Stimulated activated CD4-positive, alpha-beta T cell treated with anti-CD3 and anti-CD28 coated beads, Interleukin-1b, Interleukin-23, amount 100 ng/mL, for 24 hours (primary cell): Measurements from ENCODE around the gene RIF1.

Source experiments
- DNase-seq, 4 experiments: peaks; one replicate each; pipeline ENCODE4 v3.0.0-alpha.2; 2020; ENCODE audit warnings: low read depth in 4 of 4, low spot score in 1 of 4

The RIF1 gene

DNA sequence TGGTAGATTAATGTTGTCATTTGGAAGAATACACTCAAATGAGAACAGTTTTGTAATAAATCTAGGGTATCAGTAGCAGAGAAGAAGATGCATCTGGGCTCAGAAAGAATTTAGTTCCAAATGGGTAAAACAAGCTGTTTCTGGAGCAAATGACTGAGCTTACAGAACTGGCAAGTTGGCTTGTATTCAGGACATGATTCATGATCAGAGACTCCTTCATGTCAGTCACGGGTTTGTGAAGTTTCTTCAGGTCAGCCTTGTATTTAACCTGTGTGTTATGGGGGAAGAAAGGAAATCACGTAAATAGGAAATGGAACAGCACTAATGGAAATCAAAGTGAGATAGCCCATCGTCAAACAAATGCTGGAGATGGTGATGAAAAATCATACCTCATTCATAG is 109.1 kb downstream of the RIF1 start:
- DNase-seq = no peak

DNA sequence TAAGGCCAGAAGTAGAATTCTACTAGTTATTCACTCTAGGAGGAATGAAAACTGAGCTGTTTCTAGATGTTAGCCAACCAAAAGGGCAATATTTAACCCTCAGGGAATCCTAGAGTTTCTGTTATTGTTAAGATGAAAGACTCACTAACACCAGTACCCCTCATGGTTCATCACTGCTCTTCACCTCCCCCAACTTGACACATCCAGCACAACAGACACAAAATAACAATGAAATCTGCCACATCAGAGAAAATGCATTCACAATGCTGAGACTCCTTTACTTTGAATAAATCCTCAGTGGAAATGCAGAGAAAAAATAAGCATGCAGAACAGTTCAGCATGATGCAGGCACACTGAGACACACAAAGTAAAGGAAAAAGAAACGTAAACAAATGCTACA is 111.3 kb downstream of the RIF1 start:
- no peak for DNase-seq

DNA sequence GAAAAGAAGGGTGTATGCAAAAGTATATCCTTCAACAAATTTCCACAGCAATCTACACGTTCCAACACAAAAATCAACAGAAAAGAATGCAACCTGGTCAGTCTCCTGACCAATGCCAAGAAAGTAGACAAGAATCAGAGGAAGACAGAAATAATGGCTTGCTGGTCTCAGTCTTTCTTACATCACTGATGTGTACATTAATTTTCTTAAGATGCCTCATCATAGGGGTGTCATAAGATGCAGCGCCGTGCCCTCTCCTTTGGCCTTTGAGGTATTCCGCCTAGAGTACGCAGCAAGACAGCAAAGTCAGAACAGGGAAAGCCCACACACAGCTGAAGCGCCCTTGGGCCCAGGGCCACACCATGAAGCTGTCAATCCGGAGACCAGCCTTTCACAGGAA is 112.9 kb downstream of the RIF1 start:
- DNase-seq = no peak

DNA sequence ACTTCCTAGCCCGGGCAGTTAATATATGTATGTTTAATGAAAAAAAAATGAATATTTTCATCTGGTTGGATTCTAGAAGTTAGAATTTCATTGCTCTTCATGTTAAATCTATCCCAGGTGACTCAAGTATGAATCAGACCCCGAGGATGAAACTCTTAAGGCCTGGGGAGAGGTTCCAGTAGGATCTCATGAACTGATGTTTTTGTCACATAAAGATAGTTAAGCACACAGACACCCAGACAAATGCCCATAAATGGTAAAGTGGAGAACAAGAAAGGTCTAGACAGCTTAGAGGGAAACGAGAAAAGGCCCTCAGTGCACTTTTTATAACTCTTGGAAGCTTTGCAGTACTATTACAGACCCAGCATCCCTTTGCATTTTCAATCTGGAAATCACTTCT is 114.1 kb downstream of the RIF1 start:
- DNase-seq = no peak

DNA sequence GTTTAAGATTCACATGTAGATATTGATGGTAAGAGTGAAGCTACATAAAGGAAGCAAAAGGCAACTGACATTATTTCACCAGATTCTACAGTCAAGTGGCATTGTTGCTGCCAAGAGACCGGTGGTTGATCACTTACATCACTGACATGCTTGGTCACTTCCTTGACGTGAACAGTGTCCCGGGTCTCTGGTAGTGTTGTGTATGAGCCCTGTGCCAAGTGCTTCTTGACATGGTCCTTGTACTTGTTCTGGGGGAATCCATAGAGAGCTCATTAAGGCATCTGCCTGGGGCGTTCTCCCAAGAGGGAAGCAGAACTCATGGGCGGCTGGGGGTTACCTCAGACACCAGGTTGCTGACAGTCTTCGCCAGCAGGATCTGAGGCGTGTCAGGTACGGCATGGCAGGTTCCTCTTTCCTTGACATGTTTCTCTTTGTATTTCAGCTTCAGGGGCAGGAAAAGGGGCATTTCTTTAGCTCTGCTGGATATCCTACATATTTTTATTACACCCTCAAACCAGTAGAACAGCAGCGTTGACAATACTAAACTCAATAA is 116.2 kb downstream of the RIF1 start:
- no peak for DNase-seq

DNA sequence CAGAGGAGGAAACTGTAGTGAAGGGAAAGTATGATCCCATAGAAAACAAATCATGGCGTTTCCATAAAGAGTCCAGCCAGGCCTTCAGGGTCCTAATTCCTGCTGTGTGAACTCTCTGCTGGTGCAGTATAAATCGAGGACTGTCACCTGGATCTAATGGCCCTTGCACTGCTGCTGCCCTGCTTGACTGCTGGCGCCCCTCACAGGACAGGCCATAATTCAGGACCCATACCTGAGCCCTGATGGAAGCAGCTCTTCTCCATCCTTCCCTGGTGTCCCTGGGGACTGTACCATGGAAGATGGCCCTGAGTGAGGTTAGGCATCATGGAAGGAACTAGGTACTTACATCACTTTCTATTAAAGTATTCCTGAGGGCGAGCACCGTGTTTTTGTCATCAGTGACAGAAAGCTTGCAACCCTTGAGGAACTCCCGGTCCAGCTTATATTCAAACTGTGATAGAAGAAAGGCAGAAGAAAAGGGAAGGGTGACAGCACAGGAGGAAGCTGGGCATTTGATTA is 116.9 kb downstream of the RIF1 start:
- no peak for DNase-seq
